Stimulated activated CD8-positive, alpha-beta memory T cell treated with anti-CD3 and anti-CD28 coated beads, Interleukin-12 subunit alpha, Interleukin-12 subunit beta, amount 100 ng/mL, for 24 hours (primary cell): ENCODE data around the gene GJA3.

Experiments used
- DNase-seq: peaks from one replicate; pipeline ENCODE4 v3.0.0-alpha.2; 2020; ENCODE audit errors: extremely low read depth

Gene GJA3

DNA sequence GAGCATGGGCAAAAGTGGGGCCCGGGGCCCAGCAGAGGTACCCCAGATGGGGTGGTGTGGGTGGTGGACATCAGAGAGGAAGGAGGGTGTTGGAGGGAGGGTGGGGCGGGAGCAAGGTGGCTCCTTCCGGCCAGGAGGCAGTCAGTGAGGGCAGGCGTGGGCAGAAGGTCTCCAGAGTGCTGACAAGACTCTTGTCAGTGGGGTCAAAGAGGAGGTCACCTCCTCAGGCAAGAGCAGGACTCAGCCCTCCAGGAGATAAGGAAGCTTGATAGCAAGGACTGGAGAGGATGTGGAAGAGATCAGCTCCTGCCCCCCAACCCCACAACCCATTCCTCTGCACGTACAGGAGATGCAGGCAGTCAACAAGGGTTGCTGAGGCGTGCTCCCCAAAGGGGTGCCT is 9.8 kb downstream of the GJA3 start:
- no peak for DNase-seq

DNA sequence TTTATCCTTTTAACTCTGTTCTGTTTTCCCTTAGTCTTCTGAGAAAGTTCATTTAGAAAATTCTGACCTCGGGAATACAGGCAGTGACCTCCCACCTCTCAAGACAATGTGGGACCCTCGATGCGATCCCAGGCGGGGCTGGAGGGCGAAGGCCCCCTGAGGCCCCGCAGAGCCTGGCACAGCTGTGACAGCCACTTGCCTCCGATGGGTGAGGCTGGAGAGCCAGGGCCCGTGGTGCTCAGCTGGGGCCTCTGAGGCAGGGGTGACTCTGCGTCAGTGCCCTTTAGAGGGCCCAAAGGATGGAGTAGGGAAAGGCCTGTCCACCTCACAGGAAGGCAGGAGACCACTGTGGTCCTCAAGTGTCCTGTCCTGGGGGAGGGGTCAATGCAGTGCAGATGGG is 10.3 kb downstream of the GJA3 start:
- no peak for DNase-seq

DNA sequence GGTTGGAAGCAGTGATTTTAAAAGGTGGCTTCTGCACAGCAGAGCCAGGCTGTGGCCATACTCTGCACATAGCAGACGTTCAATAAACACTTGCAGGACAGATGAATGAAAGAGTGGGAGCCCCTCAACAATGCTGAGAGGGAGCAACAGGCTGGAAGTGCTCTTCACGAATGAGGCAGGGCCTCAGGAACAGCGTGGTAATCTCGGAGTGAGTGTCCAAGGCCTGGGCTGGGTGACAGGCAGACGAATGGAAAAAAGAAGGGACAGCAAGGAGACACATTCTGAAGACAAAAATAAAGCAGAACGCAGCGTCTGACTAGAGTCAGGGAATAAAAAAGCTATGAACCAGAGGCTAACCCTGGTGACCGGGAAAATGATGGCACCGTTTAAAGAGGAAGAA is 11.1 kb downstream of the GJA3 start:
- no peak for DNase-seq

DNA sequence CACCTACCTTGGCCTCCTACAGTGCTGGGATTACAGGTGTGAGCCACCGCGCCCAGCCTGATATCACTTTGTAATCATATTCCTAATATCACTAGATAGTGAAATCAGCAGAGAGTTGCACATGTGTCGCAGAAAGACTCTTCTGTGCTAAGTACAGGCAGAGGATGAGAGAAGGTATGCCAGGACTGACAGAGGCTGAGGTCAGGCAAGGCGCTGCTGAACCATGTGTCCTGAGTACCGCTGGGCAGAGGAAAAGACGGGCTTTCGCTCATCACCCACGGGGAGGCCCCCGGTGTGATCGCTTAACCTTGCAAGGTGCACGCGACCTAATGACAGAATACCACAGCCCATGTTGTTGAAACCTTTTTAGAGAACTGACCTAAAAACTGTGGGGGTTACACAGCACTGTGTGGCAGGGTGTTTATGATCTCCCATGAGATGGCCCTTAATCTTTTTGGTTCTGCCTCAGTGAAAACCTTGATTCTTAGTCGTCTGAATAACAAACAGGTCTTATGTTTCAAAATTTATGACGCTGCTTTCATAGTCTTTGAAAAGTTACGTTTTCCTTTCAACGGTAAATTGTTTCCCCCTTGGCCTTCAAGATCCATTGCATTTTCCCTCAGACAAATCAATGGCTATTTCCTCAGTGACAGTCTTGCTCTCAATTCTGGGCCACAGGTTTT is 12.2 kb downstream of the GJA3 start:
- DNase-seq: no peak

DNA sequence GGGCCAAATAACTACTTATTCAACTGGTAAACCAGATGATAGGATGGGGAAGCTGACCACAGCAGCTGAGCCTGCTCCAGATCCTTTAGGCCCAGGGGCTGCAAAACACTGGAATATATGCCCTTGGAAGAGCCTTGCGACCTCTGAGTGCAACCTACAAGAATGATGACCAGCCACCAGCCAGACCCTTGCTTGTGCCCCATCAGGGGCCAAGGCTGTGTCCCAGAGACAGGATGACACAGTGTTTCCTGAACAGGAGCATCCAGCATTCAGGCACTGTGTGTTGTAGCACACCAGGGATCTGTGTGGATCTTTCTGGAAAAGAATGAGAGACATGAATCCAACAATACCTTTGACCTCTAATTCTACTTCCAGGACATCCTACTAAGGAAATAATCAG is 14.5 kb downstream of the GJA3 start:
- DNase-seq: no peak

DNA sequence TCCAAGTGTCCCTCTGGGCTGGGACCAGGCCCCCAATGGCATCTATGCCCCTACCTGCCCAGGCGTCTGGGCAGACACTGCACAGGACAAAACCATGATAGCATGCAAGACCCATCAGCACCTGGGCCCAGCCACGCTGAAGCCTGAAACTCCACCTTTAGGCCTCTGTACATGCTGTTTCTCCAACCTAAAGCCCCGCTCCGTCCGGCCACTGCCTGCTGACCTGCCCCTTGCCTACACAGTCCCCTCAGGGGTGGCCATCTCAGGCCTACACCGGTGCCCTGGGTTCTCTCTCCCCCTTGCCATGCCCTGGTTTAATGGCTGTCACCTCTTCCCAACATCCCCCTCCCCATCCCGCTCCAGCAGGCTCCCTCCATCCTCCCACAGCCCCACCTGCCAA is 15.3 kb downstream of the GJA3 start:
- no peak for DNase-seq

DNA sequence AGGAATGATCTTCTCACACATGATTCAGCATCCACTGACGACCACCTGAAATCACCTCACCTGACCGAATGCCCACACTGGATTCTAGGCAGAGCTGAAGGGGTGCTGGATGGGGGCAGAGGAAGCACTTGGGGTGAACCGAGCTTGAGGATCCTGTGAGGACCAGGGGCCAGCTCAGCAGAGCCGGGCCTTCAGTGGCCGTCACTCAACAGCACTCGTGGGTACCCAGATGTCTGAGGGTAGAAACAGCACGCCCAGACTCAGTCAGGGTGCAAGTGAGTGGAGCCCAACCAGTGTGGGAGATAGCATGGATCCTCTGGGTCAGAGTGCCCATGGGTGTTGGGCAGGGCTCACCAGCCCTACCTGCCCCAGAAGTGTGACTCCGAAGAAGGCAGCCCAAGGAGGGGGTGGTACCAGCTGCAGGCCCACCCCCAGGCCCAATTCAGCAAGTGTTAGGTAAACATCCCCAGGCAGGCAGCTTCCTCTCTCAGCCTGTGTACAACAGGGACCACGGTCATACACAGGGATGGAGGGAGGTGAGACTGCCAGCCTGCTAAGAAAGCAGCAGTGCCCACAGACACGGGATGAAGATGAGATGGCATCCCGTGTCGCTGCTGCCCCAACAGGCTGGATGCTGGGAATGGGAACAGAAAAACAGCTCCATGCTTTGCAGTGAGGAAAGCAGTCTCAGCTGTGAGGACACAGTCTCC is 16.6 kb downstream of the GJA3 start:
- DNase-seq: no peak

DNA sequence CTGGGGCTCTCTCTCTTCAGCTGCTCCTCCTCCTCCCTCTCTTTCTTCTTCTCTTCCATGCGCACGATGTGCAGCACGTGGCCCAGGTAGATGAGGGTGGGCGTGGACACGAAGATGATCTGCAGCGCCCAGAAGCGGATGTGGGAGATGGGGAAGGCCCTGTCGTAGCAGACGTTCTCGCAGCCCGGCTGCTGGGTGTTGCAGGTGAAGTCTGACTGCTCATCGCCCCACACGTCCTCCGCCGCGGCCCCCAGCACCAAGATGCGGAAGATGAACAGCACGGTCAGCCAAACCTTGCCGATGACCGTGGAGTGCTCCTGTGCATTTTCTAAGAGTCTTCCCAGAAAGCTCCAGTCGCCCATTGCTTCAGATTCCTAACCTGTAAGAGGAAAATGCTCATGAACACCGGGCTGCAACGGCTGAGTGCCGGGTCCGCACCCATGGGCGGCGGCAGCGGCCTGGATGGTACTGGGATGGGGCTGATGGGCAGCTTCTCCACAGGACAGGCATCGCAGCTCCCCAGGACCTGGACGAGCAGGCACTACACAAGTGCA is 17.8 kb downstream of the GJA3 start:
- no peak for DNase-seq

DNA sequence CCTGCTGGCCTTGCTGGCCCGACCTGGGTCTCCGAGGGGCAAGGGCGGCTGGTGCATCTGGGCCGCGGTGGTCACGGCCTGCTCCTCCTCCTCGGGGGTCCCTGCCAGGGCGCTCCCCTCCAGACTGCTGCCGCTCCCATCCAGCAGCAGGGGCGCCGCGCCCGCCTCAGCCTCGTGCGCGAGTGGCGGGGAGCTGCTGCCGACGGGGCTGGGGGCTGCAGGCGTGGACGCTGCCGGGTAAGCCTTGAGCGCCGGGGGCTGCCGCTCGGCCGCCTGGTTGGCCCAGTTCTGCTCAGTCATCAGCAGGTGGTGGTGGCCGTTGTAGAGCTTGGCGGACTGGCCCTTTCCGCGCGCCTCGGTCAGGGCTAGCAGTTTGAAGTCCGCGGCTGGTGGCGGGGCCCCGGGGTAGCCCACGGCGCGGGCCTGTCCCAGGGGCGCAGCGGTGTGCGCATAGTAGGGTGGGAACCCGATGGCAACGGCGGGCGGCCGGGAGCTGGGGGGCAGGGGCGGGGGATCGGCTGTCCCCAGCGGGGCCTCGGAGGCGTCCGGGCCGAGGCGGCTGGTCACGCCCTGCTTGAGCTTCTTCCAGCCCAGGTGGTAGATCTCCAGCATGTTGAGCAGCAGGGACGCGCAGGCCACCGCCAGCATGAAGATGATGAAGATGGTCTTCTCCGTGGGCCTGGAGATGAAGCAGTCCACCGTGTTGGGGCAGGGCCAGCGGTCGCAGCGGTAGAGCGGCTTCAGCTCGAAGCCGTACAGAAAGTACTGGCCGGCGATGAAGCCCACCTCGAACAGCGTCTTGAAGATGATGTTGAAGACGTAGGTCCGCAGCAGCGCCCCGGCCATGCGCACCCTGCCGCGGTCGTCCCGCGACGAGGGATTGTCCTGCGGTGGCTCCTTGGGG is 18.6 kb downstream of the GJA3 start:
- DNase-seq: no peak

DNA sequence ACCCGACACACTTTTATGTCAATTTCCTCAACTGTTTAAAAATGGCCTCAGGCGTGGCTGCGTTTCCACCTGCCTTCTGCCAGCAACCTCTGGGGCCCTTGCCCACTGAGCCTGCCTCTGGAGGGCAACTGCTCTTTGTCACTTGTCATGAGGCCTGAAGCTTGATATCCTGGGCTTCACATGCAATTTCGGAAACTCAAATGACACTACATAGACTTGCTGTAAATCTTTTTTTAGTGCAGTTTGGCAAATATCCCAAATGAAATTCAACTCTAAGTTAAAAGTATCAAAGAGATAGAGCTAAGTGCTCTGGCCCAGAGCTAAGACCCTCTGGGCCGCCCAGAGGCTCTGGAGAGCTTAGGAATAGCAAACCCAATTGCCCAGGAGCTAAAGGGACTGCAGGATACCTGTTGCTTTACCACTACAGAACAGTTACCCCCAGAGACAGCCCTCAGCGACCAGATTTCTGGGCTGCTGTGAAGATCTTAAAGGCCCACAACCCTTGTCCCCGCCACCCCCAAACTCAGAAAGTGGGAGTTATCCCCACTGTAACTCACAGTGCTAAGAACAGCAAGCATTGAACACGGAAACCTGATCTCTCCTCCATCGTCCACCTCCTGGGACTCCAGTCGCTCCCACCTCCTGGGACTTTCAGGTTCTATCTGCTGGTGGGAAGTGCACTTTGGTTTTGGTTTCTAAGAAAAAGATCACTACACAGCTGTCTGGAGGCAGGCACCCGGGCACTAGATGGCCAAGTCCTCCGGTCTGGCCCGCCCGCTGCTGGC is 19.4 kb downstream of the GJA3 start:
- no peak for DNase-seq

DNA sequence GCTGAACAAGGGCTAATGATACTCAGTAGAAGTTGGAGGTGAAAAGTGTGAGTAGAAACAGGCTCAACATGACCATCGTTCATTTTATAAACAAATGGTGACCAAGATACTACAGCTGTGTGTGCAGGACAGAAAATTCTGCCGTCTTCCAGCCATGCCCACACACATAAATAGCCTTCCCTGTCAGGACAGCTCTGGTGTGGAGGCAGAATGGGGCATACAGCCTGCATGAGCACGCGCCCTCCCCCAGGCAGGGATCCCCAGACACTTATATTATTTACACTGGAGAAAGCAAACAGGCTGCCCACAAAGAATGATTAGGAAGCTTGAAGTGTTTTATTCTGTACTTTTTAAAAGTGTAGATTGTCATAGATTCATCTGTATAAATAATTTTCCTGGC is 20.4 kb downstream of the GJA3 start:
- no peak for DNase-seq

DNA sequence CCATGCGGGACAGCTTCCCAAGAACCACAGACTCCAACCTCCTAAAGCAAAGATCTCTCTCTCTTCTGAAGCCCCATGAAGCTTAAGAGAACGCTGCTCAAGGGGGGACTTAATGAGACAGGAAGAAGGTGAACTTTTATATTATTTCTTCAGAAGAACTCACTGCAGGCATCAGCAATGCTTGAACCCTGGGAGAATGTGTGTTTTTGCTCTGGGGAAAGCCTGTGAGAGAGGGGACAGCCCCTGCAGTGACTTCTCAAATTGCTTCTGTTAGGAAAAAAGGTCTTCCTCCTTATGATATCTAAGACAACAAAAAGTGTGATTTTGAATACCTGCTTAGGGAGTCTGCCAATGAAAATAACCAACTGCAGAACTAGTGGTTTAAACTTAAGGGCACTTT is 23.0 kb downstream of the GJA3 start:
- no peak for DNase-seq

DNA sequence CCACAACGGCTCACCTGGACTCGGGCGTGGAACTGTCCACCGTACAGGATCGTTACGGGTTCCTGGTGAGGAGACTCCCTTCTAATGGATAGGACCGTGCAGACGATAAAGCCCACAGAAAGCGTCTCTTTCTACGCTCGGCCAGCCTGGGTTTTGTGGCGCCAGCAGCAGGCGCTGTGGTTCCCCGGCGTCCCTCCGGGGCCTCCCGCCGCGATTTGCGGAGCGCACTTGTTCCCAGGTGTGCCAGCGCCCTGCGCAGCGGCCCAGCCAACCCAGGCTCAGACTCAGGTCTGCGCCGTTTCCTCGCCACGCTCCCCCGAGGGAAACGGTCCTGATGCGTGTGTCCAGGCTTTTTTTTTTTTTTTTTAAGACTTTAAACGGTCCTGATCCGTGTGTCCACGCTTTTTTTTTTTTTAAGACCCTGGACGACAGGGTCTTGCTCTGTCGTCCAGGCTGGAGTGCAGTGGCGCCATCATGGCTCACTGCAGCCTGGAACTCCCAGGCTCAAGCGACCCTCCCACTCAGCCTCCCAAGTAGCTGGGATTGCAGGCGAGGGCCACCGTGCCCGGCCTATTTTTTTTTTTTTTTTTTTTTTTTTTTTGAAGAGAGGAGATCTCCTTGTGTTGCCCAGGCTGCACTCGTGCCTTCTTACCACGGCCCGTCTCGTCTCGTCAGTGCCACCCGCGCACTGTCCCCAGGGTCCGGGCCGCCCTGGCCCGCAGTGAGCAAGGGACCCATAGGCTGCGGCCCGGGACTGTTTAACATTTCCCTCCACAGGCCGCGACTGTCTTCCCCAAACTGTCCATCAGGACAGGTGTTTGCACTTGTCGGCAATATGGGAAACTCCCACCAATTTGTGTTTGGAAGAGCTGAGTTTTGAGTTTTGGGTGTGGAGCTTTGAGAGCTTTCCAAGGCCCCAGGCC is 23.8 kb downstream of the GJA3 start:
- no peak for DNase-seq

DNA sequence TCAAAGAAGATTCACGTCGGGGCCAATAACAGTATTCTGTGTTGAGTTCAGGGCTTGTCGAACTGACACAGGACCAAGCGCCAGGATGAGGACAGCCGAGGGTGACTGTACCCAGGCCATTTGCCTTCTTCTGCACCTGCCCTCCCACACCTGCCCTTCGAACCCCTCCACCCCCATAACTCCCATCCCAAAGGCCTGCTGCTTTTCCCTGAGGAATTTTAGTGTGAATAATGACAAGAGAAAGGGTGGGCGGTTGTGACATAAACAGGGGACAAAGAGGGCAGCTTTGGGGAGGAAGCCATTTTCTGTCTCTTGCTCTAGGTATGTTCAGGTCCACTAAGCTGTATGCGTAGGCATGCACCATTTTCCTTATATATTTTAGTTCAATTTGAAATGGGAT is 26.1 kb downstream of the GJA3 start:
- DNase-seq: no peak

DNA sequence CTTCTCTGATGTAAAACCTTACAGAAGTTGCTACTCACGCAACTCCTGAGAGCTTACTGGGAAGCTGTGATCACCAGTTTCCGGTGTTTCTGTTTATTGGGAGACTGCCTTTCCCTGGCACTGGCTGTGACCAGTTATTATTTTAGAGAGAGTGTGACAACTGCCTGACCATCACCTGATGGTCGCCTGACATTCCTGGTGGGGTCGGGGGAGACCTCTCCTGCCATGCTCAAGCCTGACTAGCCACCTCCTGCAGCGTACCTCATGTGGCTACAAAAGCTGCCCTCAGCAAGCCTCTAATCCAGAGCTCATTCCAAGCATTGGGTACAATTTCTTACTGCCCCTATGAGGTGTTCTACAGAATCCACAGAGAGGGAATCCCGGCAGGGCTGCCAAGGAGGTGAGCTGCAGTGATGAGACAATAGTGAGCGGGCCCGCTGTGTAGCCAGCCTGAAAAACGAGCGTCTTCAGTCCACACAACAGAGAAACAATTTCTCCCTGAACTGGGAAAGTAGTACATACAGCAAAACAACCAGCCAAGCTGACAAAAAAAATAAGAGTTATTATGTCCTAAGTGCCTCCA is 28.7 kb downstream of the GJA3 start:
- no peak for DNase-seq

DNA sequence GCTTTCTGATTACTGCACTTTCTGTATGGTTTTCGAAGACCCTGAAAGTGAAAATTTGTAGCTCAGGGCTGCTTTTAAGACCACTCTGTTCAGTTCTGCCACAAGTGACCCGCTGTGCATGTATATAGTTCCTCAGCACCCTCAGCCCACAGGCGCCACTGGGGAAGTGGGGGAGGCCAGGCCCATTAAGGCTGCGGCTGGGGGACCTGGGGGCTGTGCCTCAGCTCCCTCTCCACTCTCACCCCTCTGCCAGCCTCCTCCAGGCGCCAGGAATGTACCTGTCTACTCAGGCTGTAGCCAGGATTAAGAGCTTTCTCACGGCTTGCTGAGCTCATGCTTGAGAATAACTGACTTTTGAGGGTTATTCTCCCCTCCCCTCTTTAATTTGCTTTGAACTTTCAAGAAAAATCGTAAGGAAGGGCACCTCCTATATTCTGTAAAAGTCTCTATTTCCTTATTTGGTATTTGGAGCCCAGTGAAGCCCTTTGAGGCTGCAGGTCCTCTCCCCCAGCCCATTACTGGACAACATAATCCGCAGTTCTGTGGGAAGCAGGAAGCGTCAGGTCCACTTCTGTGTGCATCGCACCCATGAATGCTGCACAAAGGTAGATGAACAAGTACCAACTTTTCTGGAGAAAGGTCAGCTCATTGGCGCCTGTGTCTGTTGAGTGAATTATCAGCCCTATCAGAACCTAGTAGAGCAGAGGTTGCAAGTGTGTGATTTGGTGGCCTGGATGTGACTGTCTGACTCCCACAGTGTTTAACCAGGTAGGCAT is 29.6 kb downstream of the GJA3 start:
- no peak for DNase-seq

DNA sequence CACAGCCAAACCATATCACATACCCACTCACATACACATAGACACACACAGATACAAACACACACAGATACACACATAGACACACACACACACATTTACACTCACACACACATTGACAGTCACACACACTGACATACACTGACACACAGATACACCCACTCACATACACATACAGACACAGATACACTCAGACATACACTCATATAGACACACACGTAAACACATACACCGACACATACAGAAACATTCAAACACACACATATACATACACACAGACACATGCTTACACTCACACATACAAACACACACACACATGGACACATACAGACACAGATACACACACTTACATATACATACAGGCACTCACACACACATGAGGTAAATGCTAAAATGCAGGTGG is 30.2 kb downstream of the GJA3 start:
- no peak for DNase-seq

DNA sequence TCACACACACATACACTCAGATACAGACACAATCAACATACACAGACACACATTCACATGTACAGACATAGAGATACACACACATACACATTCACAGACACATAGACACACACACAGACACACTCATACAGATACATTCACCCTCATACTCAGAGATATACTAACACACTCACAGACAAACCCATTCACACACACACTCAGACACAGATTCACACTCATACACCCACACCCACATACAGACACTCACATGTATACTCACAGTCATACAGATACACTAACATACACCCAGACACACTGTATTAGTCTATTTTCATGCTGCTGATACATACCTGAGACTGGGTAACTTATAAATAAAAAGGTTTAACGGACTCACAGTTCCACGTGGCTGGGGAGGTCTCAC is 30.8 kb downstream of the GJA3 start:
- no peak for DNase-seq

DNA sequence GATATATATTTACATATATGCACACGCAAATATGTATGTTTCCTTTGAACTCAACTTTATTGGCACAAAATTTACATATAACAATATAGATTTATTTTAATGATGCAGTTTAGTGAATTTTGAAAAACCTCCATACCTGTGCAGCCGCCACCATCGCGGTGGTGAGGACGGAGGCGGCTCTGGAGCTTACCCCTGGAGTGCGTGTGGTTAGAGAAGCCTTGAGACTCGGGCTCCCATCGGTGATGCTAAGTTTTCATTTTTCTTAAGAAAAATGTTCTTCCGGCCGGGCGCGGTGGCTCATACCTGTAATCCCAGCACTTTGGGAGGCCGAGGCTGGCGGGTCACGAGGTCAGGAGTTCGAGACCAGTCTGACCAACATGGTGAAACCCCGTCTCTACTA is 31.8 kb downstream of the GJA3 start:
- no peak for DNase-seq
